Bone marrow (tissue), 2 donors: ENCODE data around the gene TBC1D5.
"Not testable (repeated sequence)": the region's sequence is repeated elsewhere in the genome, so short reads cannot be mapped to it uniquely, and the experiment has no call there.

ENCODE experiments used
- DNase-seq, 2 donors: peaks; one replicate each; lab custom pipeline; 2025; lab: John Stamatoyannopoulos, UW

Gene TBC1D5

GRCh38 chr3:17411157-17411877 lies 331.1 kb downstream of the TBC1D5 start:
- no peak for DNase-seq

GRCh38 chr3:17407576-17407975 lies 334.9 kb downstream of the TBC1D5 start:
- DNase-seq: no peak

- no peak for DNase-seq
Measured at GRCh38 chr3:17404548-17404947, 337.9 kb downstream of the TBC1D5 start.

- no peak for DNase-seq
Measured at GRCh38 chr3:17402442-17402841, 340.0 kb downstream of the TBC1D5 start.

- DNase-seq: no peak
Measured at GRCh38 chr3:17401912-17402311, 340.5 kb downstream of the TBC1D5 start.

- no peak for DNase-seq
Measured at GRCh38 chr3:17399586-17399985, 342.8 kb downstream of the TBC1D5 start.

- no peak for DNase-seq
Measured at GRCh38 chr3:17398959-17399551, 343.4 kb downstream of the TBC1D5 start.

GRCh38 chr3:17396036-17396435 lies 346.4 kb downstream of the TBC1D5 start:
- no peak for DNase-seq

- DNase-seq: peak in 1 of 2 donors; percentile 52
Measured at GRCh38 chr3:17394541-17395155, 347.8 kb downstream of the TBC1D5 start.

GRCh38 chr3:17392516-17392915 lies 349.9 kb downstream of the TBC1D5 start:
- DNase-seq: not testable (repeated sequence)

- DNase-seq: no peak
Measured at GRCh38 chr3:17390785-17391184, 351.6 kb downstream of the TBC1D5 start.

GRCh38 chr3:17387108-17387507 lies 355.3 kb downstream of the TBC1D5 start:
- no peak for DNase-seq

- no peak for DNase-seq
Measured at GRCh38 chr3:17386432-17386831, 356.0 kb downstream of the TBC1D5 start.

GRCh38 chr3:17384567-17385296 lies 357.7 kb downstream of the TBC1D5 start:
- DNase-seq: no peak

GRCh38 chr3:17373304-17373703 lies 369.1 kb downstream of the TBC1D5 start:
- DNase-seq: no peak

- DNase-seq: no peak
Measured at GRCh38 chr3:17372362-17373210, 369.8 kb downstream of the TBC1D5 start.

GRCh38 chr3:17369973-17370372 lies 372.5 kb downstream of the TBC1D5 start:
- DNase-seq: no peak

- no peak for DNase-seq
Measured at GRCh38 chr3:17367171-17367570, 375.3 kb downstream of the TBC1D5 start.

- no peak for DNase-seq
Measured at GRCh38 chr3:17360991-17361390, 381.4 kb downstream of the TBC1D5 start.

- no peak for DNase-seq
Measured at GRCh38 chr3:17359911-17360310, 382.5 kb downstream of the TBC1D5 start.

GRCh38 chr3:17357035-17357710 lies 385.3 kb downstream of the TBC1D5 start:
- no peak for DNase-seq
